GM18517 (cell line): ENCODE results near the gene IST1.
A peak's percentile ranks its signal among the peaks of the same experiment; 100 is the strongest.
"Not testable (repeated sequence)": the region's sequence is repeated elsewhere in the genome, so short reads cannot be mapped to it uniquely, and the experiment has no call there.

Source experiments
- ATAC-seq: cut with Tn5 transposase; IDR thresholded peaks from one replicate; pipeline ENCODE4 v1.9.1; 2021; ENCODE audit warnings: mild to moderate bottlenecking, moderate library complexity; ENCODE audit not compliant: unreplicated experiment

The IST1 gene

GRCh38 chr16:71894921-71895678, at the start of gene IST1:
IST1 (plus strand) TSS chr16:71895531; CDS start chr16:71915641, 20,110 bp downstream.
- peak; percentile 70 for ATAC-seq

GRCh38 chr16:71845639-71846430, 49.5 kb upstream of the IST1 start, which contains the start of gene ATXN1L:
ATXN1L (plus strand) TSS chr16:71845976; CDS start chr16:71849741, 3,765 bp downstream.
- peak; percentile 62 for ATAC-seq

- ATAC-seq, result no peak
Observed at GRCh38 chr16:71846431-71846830, 48.9 kb upstream of the IST1 start.

- ATAC-seq, result no peak
Observed at GRCh38 chr16:71847096-71847495, 48.2 kb upstream of the IST1 start.

GRCh38 chr16:71848622-71849021, 46.7 kb upstream of the IST1 start:
- ATAC-seq, result no peak

GRCh38 chr16:71851746-71852145, 43.6 kb upstream of the IST1 start:
- ATAC-seq, result no peak

- ATAC-seq, result no peak
Observed at GRCh38 chr16:71852158-71852557, 43.2 kb upstream of the IST1 start.

GRCh38 chr16:71852561-71852960, 42.8 kb upstream of the IST1 start:
- no peak for ATAC-seq

GRCh38 chr16:71853413-71853812, 41.9 kb upstream of the IST1 start:
- peak; percentile 70 for ATAC-seq

- no peak for ATAC-seq
Observed at GRCh38 chr16:71854369-71854948, 40.9 kb upstream of the IST1 start.

- no peak for ATAC-seq
Observed at GRCh38 chr16:71855937-71856662, 39.2 kb upstream of the IST1 start.

- ATAC-seq, result no peak
Observed at GRCh38 chr16:71859762-71860521, 35.4 kb upstream of the IST1 start.

- no peak for ATAC-seq
Observed at GRCh38 chr16:71863995-71864394, 31.3 kb upstream of the IST1 start.

- no peak for ATAC-seq
Observed at GRCh38 chr16:71865173-71865863, 30.0 kb upstream of the IST1 start.

GRCh38 chr16:71867175-71867574, 28.2 kb upstream of the IST1 start:
- ATAC-seq, result not testable (repeated sequence)

- no peak for ATAC-seq
Observed at GRCh38 chr16:71867939-71868338, 27.4 kb upstream of the IST1 start.

GRCh38 chr16:71869089-71869488, 26.2 kb upstream of the IST1 start:
- no peak for ATAC-seq

- no peak for ATAC-seq
Observed at GRCh38 chr16:71870818-71871217, 24.5 kb upstream of the IST1 start.

- ATAC-seq, result no peak
Observed at GRCh38 chr16:71873199-71873598, 22.1 kb upstream of the IST1 start.

- no peak for ATAC-seq
Observed at GRCh38 chr16:71878911-71879310, 16.4 kb upstream of the IST1 start.
